Sigmoid colon (tissue), 7 donors: ENCODE results near the gene SAMHD1. TPM values are rescaled to one million over a fixed set of nuclear protein-coding genes. Genes with fewer than 3 reads are reported as not detected.
A peak's percentile ranks its signal among the peaks of the same experiment; 100 is the strongest.
"Not testable (repeated sequence)": the region's sequence is repeated elsewhere in the genome, so short reads cannot be mapped to it uniquely, and the experiment has no call there.

Experiments used
- DNase-seq: peaks from one replicate; pipeline ENCODE4 v3.0.0-alpha.2; 2019
- H3K27ac ChIP-seq, 4 donors: fragments of 200-600 bp; sonication (generic); one replicate each; pipeline ENCODE4 v1.5.1; 2016 to 2019; ENCODE audit warnings: mild to moderate bottlenecking in 1 of 4
- H3K27me3 ChIP-seq, 3 donors: fragments of 200-600 bp; sonication (generic); one replicate each; pipeline ENCODE4 v1.5.1; 2019; ENCODE audit warnings: mild to moderate bottlenecking in 1 of 3
- H3K36me3 ChIP-seq, 4 donors: fragments of 200-600 bp; sonication (generic); one replicate each; pipeline ENCODE4 v1.5.1; 2016 to 2019
- H3K4me1 ChIP-seq, 4 donors: fragments of 200-600 bp; sonication (generic); one replicate each; pipeline ENCODE4 v1.5.1; 2017 to 2019
- H3K4me3 ChIP-seq, 4 donors: fragments of 200-600 bp; sonication (generic); one replicate each; pipeline ENCODE4 v1.5.1; 2017 to 2019; ENCODE audit warnings: mild to moderate bottlenecking in 2 of 4, moderate library complexity in 1 of 4
- H3K9me3 ChIP-seq, 4 donors: fragments of 200-600 bp in 3 of 4; sonication (generic) in 3 of 4; one replicate each; pipeline versions ENCODE4 v1.5.1 to v1.6.1; 2013 to 2019
- EP300 ChIP-seq, 4 donors: sonication (generic); formaldehyde crosslinking; IDR thresholded peaks; one replicate each; pipeline ENCODE4 v1.6.1; 2017; ENCODE audit warnings: antibody characterized with exemption in 4 of 4
- POLR2A ChIP-seq, 2 donors: fragments of 450-650 bp; IDR thresholded peaks; one replicate each; pipeline ENCODE4 v1.6.1; 2016; ENCODE audit warnings: antibody characterized with exemption in 2 of 2, mild to moderate bottlenecking in 2 of 2, moderate library complexity in 2 of 2
- POLR2AphosphoS5 ChIP-seq, 4 donors: sonication (generic); formaldehyde crosslinking; IDR thresholded peaks; one replicate each; pipeline ENCODE4 v1.6.1; 2017; ENCODE audit warnings: antibody characterized with exemption in 4 of 4
- WGBS, 2 donors: extraction: QIAGEN DNeasy Blood & Tissue Kit; methylation state at CpG; one replicate each; pipeline ENCODE4 v1.1.7; 2013; 5-methylcytosine and 5-hydroxymethylcytosine counted together
- intact Hi-C: fragments of 100-400 bp; cut with DNase I; formaldehyde crosslinking; loops from one replicate; pipeline ENCODE4 v1.15.1; 2023
- polyA plus RNA-seq, 3 donors: library from polyadenylated mRNA; stranded (reverse); fragments of 200-250 nt; gene quantifications; one replicate each; pipeline ENCODE4 v1.2.3, GENCODE V29; 2013
- total RNA-seq, 4 donors: library from RNA; depleted of rRNA; stranded (reverse); fragments of >200 nt; gene quantifications; one replicate each; pipeline ENCODE4 v1.1.0, GENCODE V29; 2016
- TF ChIP-seq, protein P1 (sequence below), 4 experiments: fragments of 450-650 bp in 3 of 4; fragments of 200-600 bp in 1 of 4; IDR thresholded peaks; one replicate each; pipeline ENCODE4 v1.5.1; 2016 to 2019; ENCODE audit warnings: antibody characterized with exemption in 4 of 4, mild to moderate bottlenecking in 3 of 4, moderate library complexity in 2 of 4
- donor health status: healthy with polysubstance abuse.
- donor health status: Bipolar disorder and iron deficiency.
- donor health status: healthy.

The SAMHD1 gene
- total and polyA plus RNA-seq, 7 donors, result 27.0 to 179 (median 89.6) TPM

DNA sequence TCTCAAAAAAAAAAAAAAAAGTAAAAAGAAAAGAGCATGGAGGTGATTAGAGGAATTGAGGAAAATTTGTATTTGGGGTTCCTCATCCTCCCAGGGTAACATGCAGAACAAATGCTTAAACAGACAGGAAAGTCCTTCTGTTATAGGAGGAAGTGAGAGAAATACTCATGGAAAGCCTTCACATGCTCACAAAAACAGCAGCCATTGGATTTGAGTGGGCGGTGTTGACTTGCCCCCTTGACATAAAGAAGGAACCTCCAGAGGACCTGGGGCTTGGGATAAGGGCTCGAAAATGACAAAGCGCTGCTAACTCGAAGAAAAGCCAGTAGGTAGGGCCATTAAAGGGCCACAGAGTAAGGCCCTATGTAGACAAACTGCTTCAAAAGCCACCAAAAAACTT is 17.5 kb upstream of the SAMHD1 start:
- H3K9me3 ChIP-seq, result no peaks in the 10 kb centered on the region
- H3K27ac ChIP-seq, result peak overlapping the region; percentile 19 to 39 (median 27)
- no peak for TF ChIP-seq POLR2AphosphoS5 (IDR thresholded peaks at IDR 0.05)
- 94% methylated on average over 4 of the region's 4 CpGs for WGBS, 2 donors
- H3K36me3 ChIP-seq, result no peaks in the 10 kb centered on the region
- no peaks in the 10 kb centered on the region for H3K27me3 ChIP-seq
- intact Hi-C loops, result no loop called here
- no peak overlapping the region for H3K4me3 ChIP-seq
- H3K4me1 ChIP-seq, result no peaks in the 10 kb centered on the region
- no peak for DNase-seq

DNA sequence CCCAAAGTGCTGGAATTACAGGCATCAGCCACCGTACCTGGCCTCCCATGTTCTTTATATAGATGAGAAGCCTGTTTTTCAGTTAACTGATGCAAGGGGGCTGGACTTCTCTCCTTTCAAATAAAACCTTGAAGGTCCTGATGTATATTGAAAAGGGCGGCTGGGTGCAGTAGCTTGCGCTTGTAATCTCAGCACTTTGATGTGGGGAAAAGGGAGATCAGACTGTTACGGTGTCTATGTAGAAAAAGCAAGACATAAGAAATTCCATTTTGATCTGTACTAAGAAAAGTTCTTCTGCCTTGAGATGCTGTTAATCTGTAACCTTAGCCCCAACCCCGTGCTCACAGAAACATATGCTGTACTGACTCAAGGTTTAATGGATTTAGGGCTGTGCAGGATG is 16.1 kb upstream of the SAMHD1 start:
- WGBS, 2 donors, result 67 to 85% methylated on average over 5 of the region's 5 CpGs
- intact Hi-C loops, result no loop called here
- Histone ChIP-seq H3K4me3 (no peak overlapping the region), H3K27ac (no peak overlapping the region), H3K27me3 (no peaks in the 10 kb centered on the region), H3K36me3 (no peaks in the 10 kb centered on the region), H3K9me3 (no peaks in the 10 kb centered on the region), H3K4me1 (no peaks in the 10 kb centered on the region)
- DNase-seq, result no peak
- TF ChIP-seq POLR2AphosphoS5 (IDR thresholded peaks at IDR 0.05) (no peak), POLR2A (IDR thresholded peaks at IDR 0.05) (no peak), EP300 (IDR thresholded peaks at IDR 0.05) (no peak)
- TF ChIP-seq, protein P1, sequence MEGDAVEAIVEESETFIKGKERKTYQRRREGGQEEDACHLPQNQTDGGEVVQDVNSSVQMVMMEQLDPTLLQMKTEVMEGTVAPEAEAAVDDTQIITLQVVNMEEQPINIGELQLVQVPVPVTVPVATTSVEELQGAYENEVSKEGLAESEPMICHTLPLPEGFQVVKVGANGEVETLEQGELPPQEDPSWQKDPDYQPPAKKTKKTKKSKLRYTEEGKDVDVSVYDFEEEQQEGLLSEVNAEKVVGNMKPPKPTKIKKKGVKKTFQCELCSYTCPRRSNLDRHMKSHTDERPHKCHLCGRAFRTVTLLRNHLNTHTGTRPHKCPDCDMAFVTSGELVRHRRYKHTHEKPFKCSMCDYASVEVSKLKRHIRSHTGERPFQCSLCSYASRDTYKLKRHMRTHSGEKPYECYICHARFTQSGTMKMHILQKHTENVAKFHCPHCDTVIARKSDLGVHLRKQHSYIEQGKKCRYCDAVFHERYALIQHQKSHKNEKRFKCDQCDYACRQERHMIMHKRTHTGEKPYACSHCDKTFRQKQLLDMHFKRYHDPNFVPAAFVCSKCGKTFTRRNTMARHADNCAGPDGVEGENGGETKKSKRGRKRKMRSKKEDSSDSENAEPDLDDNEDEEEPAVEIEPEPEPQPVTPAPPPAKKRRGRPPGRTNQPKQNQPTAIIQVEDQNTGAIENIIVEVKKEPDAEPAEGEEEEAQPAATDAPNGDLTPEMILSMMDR (IDR thresholded peaks at IDR 0.05), result no peak

DNA sequence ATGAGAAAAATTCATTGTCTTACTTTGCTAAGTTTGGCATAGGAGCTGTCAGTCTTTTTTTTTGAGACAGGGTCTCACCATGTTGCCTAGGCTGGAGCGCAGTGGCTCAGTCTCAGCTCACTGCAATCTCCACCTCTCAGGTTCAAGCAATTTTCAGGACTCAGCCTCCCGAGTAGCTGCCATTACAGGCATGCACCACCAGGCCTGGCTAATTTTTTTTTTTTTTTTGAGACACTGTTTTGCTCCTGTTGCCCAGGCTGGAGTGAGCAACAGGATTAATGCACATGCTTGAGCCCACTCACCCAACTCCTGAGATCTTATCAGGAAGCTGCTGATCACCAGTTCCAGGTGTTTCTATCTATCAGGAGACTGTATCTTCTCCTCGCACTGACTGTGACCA is 15.5 kb upstream of the SAMHD1 start:
- H3K27ac ChIP-seq, H3K4me1 ChIP-seq, H3K27me3 ChIP-seq, H3K9me3 ChIP-seq, H3K36me3 ChIP-seq, H3K4me3 ChIP-seq, intact Hi-C loops, DNase-seq: not testable (repeated sequence)
- WGBS, 2 donors, result 93 to 96% methylated on average over 3 of the region's 3 CpGs

DNA sequence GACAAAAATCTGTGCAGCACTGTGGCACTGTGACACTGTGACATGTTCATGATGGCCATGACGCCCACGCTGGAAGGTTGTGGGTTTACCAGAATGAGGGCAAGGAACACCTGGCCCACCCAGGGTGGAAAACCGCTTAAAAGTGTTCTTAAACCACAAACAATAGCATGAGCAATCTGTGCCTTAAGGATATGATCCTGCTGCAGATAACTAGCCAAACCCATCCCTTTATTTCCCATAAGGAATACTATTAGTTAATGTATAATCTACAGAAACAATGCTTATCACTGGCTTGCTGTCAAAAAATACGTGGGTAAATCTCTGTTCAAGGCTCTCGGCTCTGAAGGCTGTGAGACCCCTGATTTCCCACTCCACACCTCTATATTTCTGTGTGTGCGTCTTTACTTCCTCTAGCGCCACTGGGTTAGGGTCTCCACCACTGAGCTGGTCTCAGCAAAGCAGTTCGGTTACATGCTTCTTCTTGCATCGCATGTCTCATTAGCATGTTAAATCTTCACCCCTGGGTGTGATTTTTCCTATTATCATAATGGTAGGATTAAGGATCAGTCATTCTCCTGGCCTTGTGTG is 10.9 kb upstream of the SAMHD1 start:
- H3K27me3 ChIP-seq, H3K27ac ChIP-seq, intact Hi-C loops, H3K36me3 ChIP-seq, H3K4me1 ChIP-seq, DNase-seq, H3K9me3 ChIP-seq, H3K4me3 ChIP-seq: not testable (repeated sequence)
- WGBS, 2 donors, result 79 to 85% methylated on average over 9 of the region's 9 CpGs

DNA sequence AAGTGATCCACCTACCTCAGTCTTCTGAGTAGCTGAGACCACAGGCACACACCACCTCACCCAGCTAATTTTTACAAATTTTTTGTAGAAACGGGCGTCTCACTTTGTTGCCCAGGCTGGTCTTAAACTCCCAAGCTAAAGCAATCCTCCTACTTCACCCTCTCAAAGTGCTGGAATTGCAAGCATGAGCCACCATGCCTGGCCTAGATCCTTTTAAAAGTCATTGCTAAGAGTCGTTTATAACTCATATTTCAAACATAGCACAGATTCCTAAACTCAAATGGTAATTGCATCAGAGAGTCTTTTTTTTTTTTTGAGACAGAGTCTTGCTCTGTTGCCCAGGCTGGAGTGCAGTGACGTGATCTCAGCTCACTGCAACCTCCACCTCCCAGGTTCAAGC is 7.7 kb upstream of the SAMHD1 start:
- TF ChIP-seq, protein P1 (IDR thresholded peaks at IDR 0.05), result no peak
- TF ChIP-seq POLR2AphosphoS5 (IDR thresholded peaks at IDR 0.05) (no peak), EP300 (IDR thresholded peaks at IDR 0.05) (no peak), POLR2A (IDR thresholded peaks at IDR 0.05) (no peak)
- H3K27ac ChIP-seq, result peak overlapping the region in 1 of 4 donors; percentile 53
- H3K9me3 ChIP-seq, result no peaks in the 10 kb centered on the region
- 88 to 89% methylated on average over 4 of the region's 4 CpGs for WGBS, 2 donors
- no peak overlapping the region for H3K4me3 ChIP-seq
- no peaks in the 10 kb centered on the region for H3K4me1 ChIP-seq
- DNase-seq, result no peak
- intact Hi-C loops, result no loop called here
- H3K36me3 ChIP-seq, result no peaks in the 10 kb centered on the region
- H3K27me3 ChIP-seq, result no peaks in the 10 kb centered on the region

DNA sequence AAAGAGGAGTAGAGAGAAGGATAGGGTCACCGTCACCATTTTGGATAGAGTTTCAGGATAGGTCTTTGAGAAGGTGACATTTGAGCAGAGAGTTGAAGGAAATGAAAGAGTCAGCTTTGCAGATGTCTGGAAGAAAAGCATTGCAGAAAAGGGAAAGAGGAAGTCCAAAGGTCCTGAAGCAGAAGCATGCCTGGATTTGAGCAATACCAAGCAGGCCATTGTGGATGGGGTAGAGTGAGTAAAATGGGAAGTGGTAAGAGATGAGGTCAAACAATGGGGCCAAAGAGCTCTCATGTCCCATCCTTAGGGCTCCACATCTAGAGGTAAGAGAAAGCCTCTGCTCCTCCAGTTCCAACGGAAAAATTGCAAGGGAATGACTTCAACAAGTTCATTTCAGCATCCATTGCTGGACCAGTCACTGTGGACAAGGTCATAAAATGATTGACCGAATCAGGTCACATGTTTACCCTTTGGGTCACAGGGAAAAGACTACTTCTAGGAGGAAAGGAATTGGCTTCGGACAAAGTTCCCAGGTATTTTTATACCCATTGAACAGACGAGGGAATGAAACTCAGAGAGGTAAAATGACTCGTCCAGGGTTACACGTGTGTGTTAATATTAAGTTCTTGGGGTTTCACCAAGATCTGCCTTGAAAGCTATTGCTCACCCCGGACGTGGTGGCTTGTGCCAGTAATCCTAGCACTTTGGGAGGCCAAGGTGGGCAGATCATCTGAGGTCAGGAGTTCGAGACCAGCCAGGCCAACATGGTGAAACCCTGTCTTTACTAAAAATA is 6.6 kb upstream of the SAMHD1 start:
- no peak overlapping the region for H3K4me3 ChIP-seq
- H3K4me1 ChIP-seq, result no peaks in the 10 kb centered on the region
- no peak for DNase-seq
- 89 to 91% methylated on average over 10 of the region's 10 CpGs for WGBS, 2 donors
- no peak overlapping the region for H3K27ac ChIP-seq
- TF ChIP-seq POLR2AphosphoS5 (IDR thresholded peaks at IDR 0.05) (peak in 1 of 4 donors; percentile 23), EP300 (IDR thresholded peaks at IDR 0.05) (no peak)
- no peaks in the 10 kb centered on the region for H3K36me3 ChIP-seq
- intact Hi-C loops, result no loop called here
- no peaks in the 10 kb centered on the region for H3K27me3 ChIP-seq
- H3K9me3 ChIP-seq, result no peaks in the 10 kb centered on the region

DNA sequence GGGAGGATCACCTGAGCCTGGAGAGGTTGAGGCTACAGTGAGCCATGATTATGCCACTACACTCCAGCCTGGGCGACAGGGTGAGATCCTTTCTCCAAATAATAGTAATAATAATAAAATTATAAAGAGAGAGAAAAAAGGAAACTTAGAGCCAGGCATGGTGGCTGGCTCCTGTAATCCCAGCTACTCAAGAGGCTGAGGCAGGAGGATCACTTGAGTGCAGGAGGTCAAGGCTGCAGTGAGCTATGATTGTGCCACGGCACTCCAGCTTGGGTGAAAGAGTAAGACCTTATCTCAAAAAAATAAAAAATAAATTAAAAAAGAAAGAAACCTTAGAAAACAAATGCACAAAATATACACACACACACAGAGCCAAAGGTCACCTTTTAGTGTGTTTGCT is 5.2 kb upstream of the SAMHD1 start:
- intact Hi-C loops, result no loop called here
- Histone ChIP-seq H3K27me3 (no peaks in the 10 kb centered on the region), H3K36me3 (no peaks in the 10 kb centered on the region), H3K4me3 (no peak overlapping the region), H3K4me1 (peaks cover 0 to 4% (median 2%) of the 10 kb centered on the region in 4 donors), H3K9me3 (no peaks in the 10 kb centered on the region), H3K27ac (no peak overlapping the region)
- no peak for DNase-seq
- 87 to 97% methylated on average over 2 of the region's 2 CpGs for WGBS, 2 donors
- no peak for TF ChIP-seq POLR2A (IDR thresholded peaks at IDR 0.05)
- no peak for TF ChIP-seq POLR2AphosphoS5 (IDR thresholded peaks at IDR 0.05)
- TF ChIP-seq, protein P1 (IDR thresholded peaks at IDR 0.05), result no peak
- no peak for TF ChIP-seq EP300 (IDR thresholded peaks at IDR 0.05)
